ENCODE measurements around the gene GPR4.

GRCh38 chr19:45591638-45592005, 10.4 kb downstream of the GPR4 start:
- no peak for TF ChIP-seq POLR2A (IDR thresholded peaks at IDR 0.05)
- TF ChIP-seq CTCF (IDR thresholded peaks at IDR 0.05): no peak
- no peak for TF ChIP-seq POLR2AphosphoS5 (IDR thresholded peaks at IDR 0.05)

All from breast epithelium (tissue), 3 donors.